A549 (cell line): Measurements from ENCODE around the gene BCKDHA. TPM values are rescaled to one million over a fixed set of nuclear protein-coding genes. Genes with fewer than 3 reads are reported as not detected.

ENCODE experiments used
- ATAC-seq, 2 experiments: fragments of 200-7000 bp in 1 of 2; fragments of >200 bp in 1 of 2; cut with Nextera tagmentation in 1 of 2; cut with Tn5 transposase in 1 of 2; 3 replicates each; pipeline versions ENCODE4 v1.8.0 to v1.9.1; 2018 to 2020; ENCODE audit warnings: mild to moderate bottlenecking in 1 of 2, moderate library complexity in 1 of 2
- CTCF ChIA-PET: fragments of 300-600 bp; sonication (Branson Sonifier 250); formaldehyde crosslinking; extraction: SDS; loops from one replicate; lab custom pipeline; 2021; ENCODE audit warnings: antibody characterized with exemption, inconsistent platforms; lab: Yijun Ruan, JAX
- POLR2A ChIA-PET: fragments of 350-600 bp; formaldehyde crosslinking; extraction: SDS; loops from one replicate; lab custom pipeline; 2021; ENCODE audit warnings: antibody characterized with exemption, inconsistent platforms; lab: Yijun Ruan, JAX
- DNase-seq, 2 experiments: peaks; one replicate each; pipeline versions ENCODE4 v3.0.0 to v3.0.0-alpha.2; 2011 to 2016; ENCODE audit warnings: low read depth in 1 of 2, low spot score in 1 of 2
- FAIRE-seq: peaks from 2 replicates; lab custom pipeline; 2011; peaks lifted over from hg19 to GRCh38; lab: Jason Lieb, UNC
- H3K27ac ChIP-seq, 2 experiments: fragments of >200 bp; sonication (Bioruptor Twin); formaldehyde crosslinking; 3 replicates each; pipeline ENCODE4 v1.5.1; 2016 to 2017
- H3K4me1 ChIP-seq: fragments of >200 bp; sonication (Bioruptor Twin); formaldehyde crosslinking; 3 replicates; pipeline ENCODE4 v1.6.1; 2016
- H3K4me2 ChIP-seq: fragments of >200 bp; sonication (Bioruptor Twin); formaldehyde crosslinking; 3 replicates; pipeline ENCODE4 v1.6.1; 2016
- H3K4me3 ChIP-seq: fragments of >200 bp; sonication (Bioruptor Twin); formaldehyde crosslinking; 3 replicates; pipeline ENCODE4 v1.5.1; 2016
- H3K9me3 ChIP-seq: fragments of >200 bp; sonication (Bioruptor Twin); formaldehyde crosslinking; 3 replicates; pipeline ENCODE4 v1.6.1; 2016
- BCL3 ChIP-seq: fragments of >200 bp; sonication (Bioruptor Twin); formaldehyde crosslinking; IDR thresholded peaks from 3 replicates; pipeline ENCODE4 v1.6.1; 2016
- BHLHE40 ChIP-seq: IDR thresholded peaks from 2 replicates; pipeline ENCODE4 v1.6.1; 2012; ENCODE audit warnings: low read depth, low read length, inconsistent platforms
- CBX2 ChIP-seq: fragments of 200-600 bp; sonication (generic); IDR thresholded peaks from 2 replicates; pipeline ENCODE4 v1.6.1; 2016; ENCODE audit warnings: low read depth, mild to moderate bottlenecking, borderline replicate concordance
- CHD4 ChIP-seq: fragments of 200-600 bp; sonication (generic); IDR thresholded peaks from 2 replicates; pipeline ENCODE4 v1.6.1; 2016; ENCODE audit warnings: antibody characterized with exemption, mild to moderate bottlenecking, borderline replicate concordance
- EHF ChIP-seq: fragments of 250-450 bp; sonication (Bioruptor Pico); IDR thresholded peaks from 2 replicates; pipeline ENCODE4 v1.5.0; 2020; ENCODE audit warnings: mild to moderate bottlenecking
- ELK1 ChIP-seq: fragments of 150-350 bp; IDR thresholded peaks from 2 replicates; pipeline ENCODE4 v1.6.1; 2014; ENCODE audit warnings: low read depth, mild to moderate bottlenecking, low read length
- ESRRA ChIP-seq: fragments of 150-350 bp; IDR thresholded peaks from 2 replicates; pipeline ENCODE4 v1.6.1; 2014; ENCODE audit warnings: mild to moderate bottlenecking, low read length, borderline replicate concordance
- FOSL2 ChIP-seq, 2 experiments: fragments of 450-650 bp in 1 of 2; fragments of >200 bp in 1 of 2; sonication (Bioruptor Twin) in 1 of 2; formaldehyde crosslinking; IDR thresholded peaks; 2 replicates each; pipeline versions ENCODE4 v1.5.0 to v1.6.1; 2016 to 2020; ENCODE audit warnings: mild to moderate bottlenecking in 1 of 2, moderate library complexity in 1 of 2
- HDAC2 ChIP-seq: fragments of 200-600 bp; sonication (generic); IDR thresholded peaks from 2 replicates; pipeline ENCODE4 v1.6.1; 2016
- HEYL ChIP-seq: fragments of 250-450 bp; sonication (Bioruptor Pico); IDR thresholded peaks from 2 replicates; pipeline ENCODE4 v1.8.0; 2021; ENCODE audit warnings: mild to moderate bottlenecking, moderate library complexity
- HOXA7 ChIP-seq: fragments of 250-450 bp; sonication (Bioruptor Pico); IDR thresholded peaks from 2 replicates; pipeline ENCODE4 v1.5.0; 2020; ENCODE audit warnings: mild to moderate bottlenecking, moderate library complexity
- JUNB ChIP-seq: fragments of >200 bp; sonication (Bioruptor Twin); formaldehyde crosslinking; IDR thresholded peaks from 2 replicates; pipeline ENCODE4 v1.6.1; 2016
- KDM1A ChIP-seq: fragments of 200-600 bp; sonication (generic); IDR thresholded peaks from 2 replicates; pipeline ENCODE4 v1.6.1; 2016; ENCODE audit warnings: low read depth, mild to moderate bottlenecking
- MAX ChIP-seq: IDR thresholded peaks from 2 replicates; pipeline ENCODE4 v1.6.1; 2012
- MAZ ChIP-seq: fragments of 150-350 bp; IDR thresholded peaks from 2 replicates; pipeline ENCODE4 v1.6.1; 2014; ENCODE audit warnings: antibody characterized with exemption, low read depth, low read length, borderline replicate concordance
- NFE2L2 ChIP-seq: fragments of 150-350 bp; conservative IDR thresholded peaks from 2 replicates; pipeline ENCODE4 v1.6.1; 2014; ENCODE audit warnings: low read length
- POLR2AphosphoS2 ChIP-seq: conservative IDR thresholded peaks from 2 replicates; pipeline ENCODE4 v1.6.1; 2012; ENCODE audit warnings: low read length, improper control_type of control experiment, inconsistent platforms
- RARB ChIP-seq: fragments of 250-450 bp; sonication (Bioruptor Pico); IDR thresholded peaks from 2 replicates; pipeline ENCODE4 v1.8.0; 2021; ENCODE audit warnings: mild to moderate bottlenecking, moderate library complexity
- RFX5 ChIP-seq: fragments of 450-650 bp; IDR thresholded peaks from 2 replicates; pipeline ENCODE4 v1.7.1; 2014; ENCODE audit warnings: antibody characterized with exemption, mild to moderate bottlenecking, moderate library complexity
- SMC3 ChIP-seq: fragments of >200 bp; sonication (Bioruptor Twin); formaldehyde crosslinking; IDR thresholded peaks from 3 replicates; pipeline ENCODE4 v1.6.1; 2018; ENCODE audit warnings: inconsistent platforms
- TFCP2L1 ChIP-seq: fragments of 250-450 bp; sonication (Bioruptor Pico); IDR thresholded peaks from 2 replicates; pipeline ENCODE4 v1.5.0; 2021; ENCODE audit warnings: mild to moderate bottlenecking
- USF2 ChIP-seq: fragments of 450-650 bp; IDR thresholded peaks from 2 replicates; pipeline ENCODE4 v1.6.1; 2014; ENCODE audit warnings: antibody characterized with exemption
- ZSCAN20 ChIP-seq: fragments of 250-450 bp; sonication (Bioruptor Pico); IDR thresholded peaks from 2 replicates; pipeline ENCODE4 v1.8.0; 2022; ENCODE audit warnings: mild to moderate bottlenecking, moderate library complexity
- WGBS: methylation state at CpG from one replicate; pipeline ENCODE4 v1.1.6; 2017; ENCODE audit errors: missing lambda C conversion rate; 5-methylcytosine and 5-hydroxymethylcytosine counted together
- polyA plus RNA-seq, 4 experiments: library from polyadenylated mRNA; depleted of rRNA in 3 of 4; stranded (reverse); fragments of >200 nt; fragmentation: RNase III in 1 of 4; extraction: RNeasy Plus Mini Kit Qiagen cat#74134 plus additional on column Dnase treatment in 1 of 4; gene quantifications; 2 replicates in 3 of 4; 3 replicates in 1 of 4; pipeline ENCODE4 v1.2.3, GENCODE V29; 2011 to 2017

The BCKDHA gene
- polyA plus RNA-seq, 2 of the 4 experiments (the other 2 are of a cell fraction), result 42.9 to 44.4 TPM

- H3K27ac ChIP-seq, result no peak overlapping the region
- H3K4me3 ChIP-seq, result no peak overlapping the region
- H3K9me3 ChIP-seq, result no peaks in the 10 kb centered on the region
- 78% methylated on average over 11 of the region's 11 CpGs for whole genome bisulfite sequencing
- ChIA-PET POLR2A (no interaction called here), CTCF (interaction anchor here (0.6 to 2.2 kb wide), 5 partner anchors 18 to 131 kb away, joined by 3 to 8 read pairs (median 3); partner anchors contain the start of gene DMAC2)
- FAIRE-seq, result no peak
- H3K4me2 ChIP-seq, result no peak overlapping the region
- H3K4me1 ChIP-seq, result peaks cover 12% of the 10 kb centered on the region
- TF ChIP-seq USF2 (no peak), JUNB (no peak), HOXA7 (CRISPR knock-in tag) (no peak), ESRRA (no peak), CHD4 (no peak), MAX (no peak), MAZ (no peak), RARB (no peak), ELK1 (no peak), FOSL2 (IDR thresholded peaks at IDR 0.05) (no peak), FOSL2 (CRISPR knock-in tag; IDR thresholded peaks at IDR 0.05) (no peak), POLR2AphosphoS2 (no peak), CBX2 (no peak), HDAC2 (no peak)
- no peak for DNase-seq
- no peak; a peak in 1 of 6 replicates for ATAC-seq
These were observed 14.3 kb downstream of the BCKDHA start for GRCh38 chr19:41411968-41412265.

- no peak overlapping the region for H3K4me2 ChIP-seq
- TF ChIP-seq BHLHE40 (no peak), ESRRA (no peak), EHF (CRISPR knock-in tag) (no peak), KDM1A (no peak), POLR2AphosphoS2 (no peak), TFCP2L1 (CRISPR knock-in tag) (no peak), RFX5 (no peak), USF2 (no peak), ZSCAN20 (no peak), NFE2L2 (no peak), BCL3 (no peak), HEYL (CRISPR knock-in tag) (no peak), SMC3 (no peak)
- ChIA-PET POLR2A (no interaction called here), CTCF (interaction anchor here (1.5 to 2.2 kb wide), 2 partner anchors 18 to 19 kb away, joined by 3 to 8 read pairs; no protein-coding TSS in a partner anchor)
- no peak overlapping the region for H3K27ac ChIP-seq
- DNase-seq (no peak), ATAC-seq (no peak), FAIRE-seq (no peak)
- peaks cover 12% of the 10 kb centered on the region for H3K4me1 ChIP-seq
- WGBS, result 92% methylated on average over 5 of the region's 5 CpGs
- H3K9me3 ChIP-seq, result no peaks in the 10 kb centered on the region
- H3K4me3 ChIP-seq, result no peak overlapping the region
These were observed 15.3 kb downstream of the BCKDHA start for GRCh38 chr19:41412953-41413352.
